ENCODE results near the gene SLC25A46.
"Not testable (repeated sequence)": the region's sequence is repeated elsewhere in the genome, so short reads cannot be mapped to it uniquely, and the experiment has no call there.

The SLC25A46 gene

DNA sequence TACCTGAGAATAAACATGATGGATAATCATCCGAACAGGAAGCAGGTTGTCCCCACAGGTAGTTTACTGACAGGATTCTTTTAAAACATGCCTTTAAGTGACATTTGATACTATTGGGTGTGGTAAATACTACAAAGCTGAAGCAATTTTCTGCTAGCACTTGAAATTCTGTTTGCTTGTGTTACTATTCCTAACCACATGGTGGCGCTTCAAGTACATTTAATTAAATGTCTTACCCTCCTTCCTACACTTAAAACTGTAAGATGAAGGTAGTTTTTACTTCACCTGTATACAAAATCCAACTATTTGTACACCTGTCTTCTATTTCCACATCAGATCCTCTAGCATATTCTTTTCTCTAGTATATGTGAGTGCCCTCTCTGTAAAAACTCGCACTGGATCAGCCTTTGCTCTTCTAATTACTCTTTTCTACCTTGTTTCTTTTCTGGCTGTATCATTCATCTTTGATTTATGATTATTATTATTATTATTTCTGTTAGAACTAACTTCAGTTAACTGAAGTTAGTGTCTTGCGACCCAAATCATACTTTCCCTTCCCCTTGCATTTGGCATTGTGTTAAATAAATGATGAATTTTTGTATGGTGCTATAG lies 18.4 kb downstream of the SLC25A46 start:
- DNase-seq = no peak

DNA sequence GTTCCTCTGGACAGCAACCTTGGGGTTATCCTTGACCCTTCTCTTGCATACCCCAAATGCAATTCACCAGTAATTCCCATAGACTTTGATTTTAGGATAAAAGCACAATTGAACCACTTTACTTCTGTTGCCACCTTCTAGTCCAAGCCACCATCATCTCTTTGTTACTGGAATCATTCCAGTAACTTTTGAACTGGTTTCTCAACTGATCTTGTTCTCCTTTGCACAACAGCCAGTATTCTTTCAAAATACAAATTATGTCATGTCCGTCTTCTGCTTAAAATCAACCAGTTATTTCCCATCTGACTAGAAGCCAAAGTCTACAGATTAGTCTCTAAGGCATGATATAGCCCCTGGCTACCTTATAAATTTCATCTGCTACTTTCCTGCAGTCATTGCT lies 21.4 kb downstream of the SLC25A46 start:
- DNase-seq = no peak

DNA sequence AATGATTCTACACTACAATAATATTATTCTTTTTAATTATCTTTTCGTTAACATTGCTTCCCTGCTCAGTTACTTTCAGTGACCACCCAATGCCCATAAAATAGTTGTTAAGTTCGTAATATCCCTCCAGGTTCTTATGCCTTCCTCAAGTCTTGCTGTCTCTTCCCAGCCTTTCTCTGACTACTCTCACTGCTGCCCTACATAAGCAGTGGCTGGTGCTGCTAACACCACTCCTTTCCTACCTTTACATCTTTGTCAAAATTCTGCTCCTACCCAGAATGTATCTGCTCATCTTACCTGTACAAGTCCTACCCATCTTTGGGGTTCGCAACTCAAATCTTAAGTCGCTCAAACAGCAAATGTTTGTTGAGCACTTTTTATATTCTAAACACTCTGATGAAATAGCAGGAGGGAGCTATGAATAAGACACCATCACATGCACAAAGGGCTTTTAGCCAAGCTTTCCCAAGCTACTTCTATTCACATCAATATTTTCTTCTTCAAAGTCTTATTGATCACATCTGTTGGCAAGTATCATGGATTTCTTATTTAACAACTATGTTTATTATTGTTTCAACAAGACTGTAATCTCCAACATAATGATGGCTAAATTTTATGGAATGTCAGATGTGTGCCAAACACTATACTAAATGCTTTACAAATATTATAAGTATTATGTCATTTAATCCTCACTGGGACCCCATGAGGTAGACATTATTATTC lies 29.5 kb downstream of the SLC25A46 start:
- DNase-seq = no peak

DNA sequence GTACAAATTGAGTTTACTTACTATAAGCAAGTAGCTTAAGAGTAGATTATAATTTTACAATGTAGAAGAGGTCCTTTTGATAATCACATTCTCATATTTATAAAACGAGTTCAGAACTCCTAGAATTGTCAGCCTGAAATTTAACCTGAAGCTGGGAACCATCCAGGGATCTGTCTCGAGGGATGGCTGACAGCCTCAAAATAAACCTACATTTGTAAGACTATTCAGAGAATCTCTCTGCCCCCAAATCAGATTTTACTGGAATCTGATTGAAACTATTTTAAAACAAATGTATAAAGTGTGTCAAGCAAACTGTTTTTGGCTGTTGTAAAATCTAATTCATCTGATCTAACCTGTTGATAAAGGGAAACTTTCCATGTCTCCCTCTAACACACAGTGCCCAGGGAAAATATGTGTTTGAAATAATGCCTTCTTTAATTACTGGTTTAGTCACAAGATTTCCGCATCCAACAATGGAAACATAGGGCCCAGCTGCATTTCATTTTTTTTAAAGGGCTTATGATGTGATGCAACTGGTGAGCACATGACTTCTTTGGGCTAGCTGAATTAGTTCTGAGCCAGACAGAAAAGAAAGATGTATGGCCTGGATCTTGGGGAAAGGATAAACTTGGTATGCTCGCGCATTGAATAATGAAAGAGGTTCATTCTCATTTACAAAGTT lies 30.3 kb downstream of the SLC25A46 start:
- DNase-seq = no peak

DNA sequence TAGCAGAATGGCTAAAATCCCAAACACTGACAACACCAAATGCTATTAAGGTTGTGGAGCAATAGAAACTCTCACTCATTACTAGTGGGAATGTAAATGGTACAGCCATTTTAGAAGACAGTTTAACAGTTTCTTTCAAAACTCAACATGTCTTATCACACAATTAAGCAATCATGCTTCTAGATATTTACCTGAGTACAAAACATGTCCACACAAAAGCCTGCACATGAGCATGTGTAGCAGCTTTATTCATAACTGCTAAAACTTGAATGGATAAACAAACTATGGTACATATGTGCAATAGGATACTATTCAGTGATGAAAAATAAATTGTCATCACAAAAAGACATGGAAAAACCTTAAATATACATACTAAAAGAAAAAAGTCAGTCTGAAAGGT lies 31.5 kb downstream of the SLC25A46 start:
- DNase-seq = no peak

DNA sequence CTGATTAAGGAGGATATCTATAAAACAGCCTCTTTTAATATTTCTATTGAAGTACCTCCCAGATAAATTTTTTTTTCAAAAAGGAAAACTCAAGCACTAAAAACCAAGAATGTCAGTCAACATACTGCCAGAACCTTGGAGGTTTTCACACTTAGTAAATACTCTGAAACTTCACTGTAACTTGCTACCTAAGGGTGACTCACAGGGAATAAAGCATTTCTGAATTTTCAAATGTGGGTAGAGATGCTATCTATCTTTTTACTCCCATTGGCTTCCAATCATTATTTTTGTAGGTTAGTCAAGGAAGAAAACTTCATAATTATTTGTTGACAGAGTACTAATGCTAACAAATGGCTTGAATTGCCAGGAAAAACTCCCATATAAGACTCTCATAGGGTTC lies 46.1 kb downstream of the SLC25A46 start:
- DNase-seq = no peak

DNA sequence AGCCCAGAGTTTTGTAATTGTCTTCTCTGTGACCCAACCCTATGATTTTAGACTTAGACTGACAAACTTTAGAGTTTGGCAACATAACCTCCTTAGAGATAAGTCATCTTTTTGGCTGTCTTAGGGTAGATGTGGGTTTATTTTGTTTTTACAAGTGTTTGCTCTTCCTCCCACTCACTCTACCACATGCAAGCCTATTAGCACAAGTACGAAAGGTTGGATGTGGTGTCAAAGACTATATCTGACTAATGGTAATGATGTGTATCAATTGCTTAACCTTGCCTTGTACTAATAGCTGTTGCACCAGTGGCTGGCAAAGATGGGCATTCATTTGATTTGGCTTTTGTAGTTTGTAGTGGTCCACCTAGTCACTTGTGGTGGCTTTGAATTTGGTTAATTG lies 46.5 kb downstream of the SLC25A46 start:
- DNase-seq = no peak

DNA sequence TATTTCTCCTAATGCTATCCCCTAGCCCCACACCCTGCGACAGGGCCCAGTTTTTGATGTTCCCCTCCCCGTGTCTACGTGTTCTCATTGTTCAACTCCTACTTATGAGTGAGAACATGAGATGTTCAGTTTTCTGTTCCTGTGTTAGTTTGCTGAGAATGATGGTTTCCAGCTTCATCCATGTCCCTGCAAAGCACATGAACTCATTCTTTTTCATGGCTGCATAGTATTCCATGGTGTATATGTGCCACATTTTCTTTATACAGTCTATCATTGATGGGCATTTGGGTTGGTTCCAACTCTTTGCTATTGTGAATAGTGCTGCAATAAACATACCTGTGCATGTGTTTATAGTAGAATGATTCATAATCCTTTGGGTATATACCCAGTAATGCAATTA lies 49.2 kb downstream of the SLC25A46 start:
- DNase-seq = not testable (repeated sequence)

DNA sequence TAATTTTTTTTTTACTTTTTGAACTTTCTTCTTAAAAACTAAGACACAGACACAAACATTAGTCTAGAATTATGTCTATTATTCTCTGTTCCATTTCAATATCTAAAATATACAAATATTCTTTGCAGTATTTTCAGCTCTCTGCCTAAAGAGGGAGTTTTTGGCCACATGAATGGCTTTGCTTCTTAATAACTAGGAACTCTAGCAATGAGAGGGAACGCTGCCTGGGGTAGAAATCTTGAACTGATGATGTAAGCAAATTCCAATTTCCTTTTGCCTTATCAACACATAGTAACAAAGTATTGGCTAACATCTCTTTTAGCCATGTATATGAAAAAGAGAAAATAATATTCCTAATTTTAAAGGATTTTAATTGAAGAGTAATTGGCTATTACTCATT lies 51.9 kb downstream of the SLC25A46 start:
- DNase-seq = no peak

DNA sequence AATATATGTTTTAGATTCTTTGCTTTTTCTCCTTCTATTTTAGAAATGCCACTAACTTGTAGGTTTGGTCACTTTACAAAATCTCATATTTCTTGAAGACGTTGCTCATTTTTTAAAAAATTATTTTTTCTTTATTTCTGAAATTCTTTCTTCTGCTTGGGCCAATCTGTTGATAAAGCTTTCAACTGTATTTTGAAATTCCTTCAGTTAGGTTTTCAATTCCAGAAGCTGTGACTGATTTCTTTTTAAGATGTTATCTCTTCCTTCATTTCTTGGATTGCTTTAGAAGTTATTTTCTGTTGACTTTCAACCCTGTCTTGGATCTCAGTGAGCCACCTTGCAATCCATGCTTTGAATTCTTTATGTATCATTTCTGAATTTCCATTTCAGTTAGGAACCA lies 64.2 kb downstream of the SLC25A46 start:
- no peak for DNase-seq

DNA sequence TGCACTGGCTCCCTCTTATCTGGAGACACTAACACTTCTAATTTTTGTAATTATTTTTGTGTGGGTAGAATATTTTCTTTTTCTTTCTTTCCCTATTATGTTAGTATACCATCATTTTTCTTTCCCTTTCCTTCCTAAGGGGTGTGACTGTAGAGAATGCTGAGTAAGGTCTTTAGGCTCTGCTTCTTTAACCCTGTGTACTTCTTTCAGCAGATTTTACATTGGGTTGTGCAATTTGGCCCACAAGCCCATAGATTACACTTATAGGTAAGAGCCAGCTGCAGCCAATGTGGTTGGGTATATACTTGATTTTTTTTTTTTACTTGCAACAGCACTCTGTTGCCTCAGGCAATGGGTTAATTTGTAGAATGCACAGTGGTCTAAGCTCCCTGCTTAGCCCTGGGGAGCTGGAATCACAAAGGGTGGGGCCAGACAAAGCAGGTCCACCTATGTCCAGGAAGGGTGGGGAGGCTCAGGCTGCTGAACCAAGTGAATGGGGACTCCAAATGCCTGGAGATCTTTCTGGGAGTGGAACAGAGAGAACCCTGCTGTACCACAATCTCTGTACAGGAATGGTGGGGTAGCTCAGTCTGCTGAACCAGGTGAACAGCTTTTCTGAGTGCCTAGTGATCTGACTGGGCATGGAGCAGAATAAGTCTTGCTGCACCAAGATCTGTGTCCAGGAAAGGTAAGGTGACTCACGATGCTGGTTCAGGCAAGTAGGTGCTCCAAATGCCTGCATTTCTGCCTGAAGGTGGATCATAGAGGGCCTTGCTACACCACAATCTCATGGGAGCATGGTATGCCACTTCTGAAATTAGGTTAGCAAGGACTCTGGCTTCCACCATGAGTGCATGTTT lies 64.9 kb downstream of the SLC25A46 start:
- DNase-seq = no peak

DNA sequence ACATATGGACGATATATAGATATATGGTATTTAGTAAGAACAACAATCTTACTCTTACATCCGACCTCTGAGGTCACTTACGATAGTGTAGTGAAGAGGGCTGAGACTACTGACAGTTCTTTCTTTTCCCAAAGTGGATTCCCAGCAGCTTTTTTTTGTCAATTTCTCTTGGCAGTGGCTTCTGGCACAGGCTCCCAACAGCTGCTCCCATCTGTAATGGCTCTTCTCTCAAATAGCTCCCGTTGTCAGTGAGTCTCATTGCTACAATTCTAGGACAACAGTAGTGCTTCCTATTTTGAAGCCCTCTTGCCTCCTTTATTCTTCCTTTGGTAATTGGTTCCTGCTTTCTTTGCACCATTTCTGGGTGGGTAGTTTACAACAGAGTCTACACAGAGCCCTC lies 68.4 kb downstream of the SLC25A46 start:
- no peak for DNase-seq

DNA sequence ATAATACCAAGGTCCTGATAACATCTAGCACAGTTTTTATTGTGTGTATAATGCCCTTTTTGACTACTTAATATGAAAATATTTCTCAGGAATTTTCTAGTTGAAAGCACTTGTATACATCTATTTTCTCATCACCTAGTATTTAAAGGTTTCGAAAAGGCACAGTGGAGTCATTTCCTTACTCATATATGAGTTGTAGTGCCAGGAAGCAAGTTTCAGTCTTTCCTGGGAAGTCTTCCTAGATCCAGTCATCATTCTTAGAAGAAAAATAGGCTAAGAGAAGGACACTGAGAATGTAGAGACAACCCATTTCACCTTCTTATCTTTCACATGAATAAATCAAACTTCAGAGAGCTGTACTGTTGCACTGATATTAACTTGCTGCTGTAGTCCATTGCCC lies 70.2 kb downstream of the SLC25A46 start:
- no peak for DNase-seq
